H9 (cell line): Measurements from ENCODE around the gene SSTR5. TPM values are rescaled to one million over a fixed set of nuclear protein-coding genes. Genes with fewer than 3 reads are reported as not detected.

Source experiments
- DNase-seq: peaks from one replicate; pipeline ENCODE4 v3.0.0-alpha.2; 2017
- H2AFZ ChIP-seq: one replicate; pipeline ENCODE4 v1.6.1; 2013; ENCODE audit warnings: mild to moderate bottlenecking, low read length, control low read depth, moderate library complexity
- H2AK5ac ChIP-seq: 2 replicates; pipeline ENCODE4 v1.6.1; 2013; ENCODE audit warnings: low read length, control low read depth, mixed read lengths; ENCODE audit not compliant: insufficient read length
- H2BK120ac ChIP-seq: one replicate; pipeline ENCODE4 v1.6.1; 2013; ENCODE audit warnings: low read depth, mild to moderate bottlenecking, low read length, control low read depth, inconsistent platforms; ENCODE audit not compliant: poor library complexity, severe bottlenecking
- H2BK12ac ChIP-seq: 2 replicates; pipeline ENCODE4 v1.6.1; 2013; ENCODE audit warnings: low read length, control low read depth, mixed read lengths, low read depth; ENCODE audit not compliant: insufficient read length
- H2BK15ac ChIP-seq: 2 replicates; pipeline ENCODE4 v1.6.1; 2013; ENCODE audit warnings: low read depth, low read length, control low read depth
- H2BK20ac ChIP-seq: one replicate; pipeline ENCODE4 v1.6.1; 2013; ENCODE audit warnings: low read depth, mild to moderate bottlenecking, low read length, control low read depth, inconsistent platforms; ENCODE audit not compliant: poor library complexity, severe bottlenecking
- H2BK5ac ChIP-seq: 2 replicates; pipeline ENCODE4 v1.6.1; 2013; ENCODE audit warnings: low read length, control low read depth, mixed read lengths; ENCODE audit not compliant: insufficient read length
- H3K14ac ChIP-seq: 2 replicates; pipeline ENCODE4 v1.6.1; 2013; ENCODE audit warnings: low read length, control low read depth; ENCODE audit not compliant: insufficient read depth
- H3K18ac ChIP-seq: 2 replicates; pipeline ENCODE4 v1.6.1; 2013; ENCODE audit warnings: low read depth, mild to moderate bottlenecking, mixed read lengths, low read length, control low read depth; ENCODE audit not compliant: insufficient read length
- H3K23ac ChIP-seq: 2 replicates; pipeline ENCODE4 v1.6.1; 2013; ENCODE audit warnings: low read length, control low read depth, mixed read lengths, low read depth; ENCODE audit not compliant: insufficient read length
- H3K23me2 ChIP-seq: 2 replicates; pipeline ENCODE4 v1.6.1; 2013; ENCODE audit warnings: low read depth, mild to moderate bottlenecking, mixed read lengths, low read length, control low read depth; ENCODE audit not compliant: insufficient read length, poor library complexity, severe bottlenecking
- H3K27ac ChIP-seq: 2 replicates; pipeline ENCODE4 v1.5.1; 2013; ENCODE audit warnings: low read length, control low read depth, mixed read lengths, low read depth; ENCODE audit not compliant: insufficient read length
- H3K27me3 ChIP-seq: 2 replicates; pipeline ENCODE4 v1.6.1; 2013; ENCODE audit warnings: low read length, control low read depth, inconsistent platforms; ENCODE audit not compliant: insufficient read depth
- H3K4ac ChIP-seq: 2 replicates; pipeline ENCODE4 v1.6.1; 2013; ENCODE audit warnings: low read depth, mild to moderate bottlenecking, control low read depth, inconsistent platforms, low read length, moderate library complexity
- H3K4me1 ChIP-seq: 2 replicates; pipeline ENCODE4 v1.6.1; 2013; ENCODE audit warnings: low read length, control low read depth, inconsistent platforms; ENCODE audit not compliant: insufficient read depth
- H3K4me2 ChIP-seq: 2 replicates; pipeline ENCODE4 v1.6.1; 2013; ENCODE audit warnings: low read length, control low read depth, mixed read lengths; ENCODE audit not compliant: insufficient read length, insufficient read depth
- H3K56ac ChIP-seq: 2 replicates; pipeline ENCODE4 v1.6.1; 2013; ENCODE audit warnings: low read depth, mild to moderate bottlenecking, mixed read lengths, low read length, control low read depth; ENCODE audit not compliant: insufficient read length
- H3K79me1 ChIP-seq: 2 replicates; pipeline ENCODE4 v1.6.1; 2013; ENCODE audit warnings: low read depth, mild to moderate bottlenecking, moderate library complexity, low read length, control low read depth, inconsistent platforms; ENCODE audit not compliant: insufficient read depth, poor library complexity, severe bottlenecking
- H3K79me2 ChIP-seq: 2 replicates; pipeline ENCODE4 v1.6.1; 2013; ENCODE audit warnings: low read length, control low read depth, inconsistent platforms; ENCODE audit not compliant: insufficient read depth
- H3K9ac ChIP-seq: 2 replicates; pipeline ENCODE4 v1.6.1; 2013; ENCODE audit warnings: low read length, control low read depth, mixed read lengths; ENCODE audit not compliant: insufficient read length; ENCODE audit errors: extremely low read depth
- H3K9me3 ChIP-seq: one replicate; pipeline ENCODE4 v1.6.1; 2013; ENCODE audit warnings: low read depth, low read length, inconsistent platforms; ENCODE audit not compliant: control insufficient read depth
- H3T11ph ChIP-seq: one replicate; pipeline ENCODE4 v1.6.1; 2013; ENCODE audit warnings: mild to moderate bottlenecking, low read length, control low read depth, inconsistent platforms
- H4K20me1 ChIP-seq: one replicate; pipeline ENCODE4 v1.6.1; 2013; ENCODE audit not compliant: control insufficient read depth, insufficient read length, insufficient read depth
- H4K5ac ChIP-seq: 2 replicates; pipeline ENCODE4 v1.6.1; 2013; ENCODE audit warnings: low read depth, mild to moderate bottlenecking, mixed read lengths, low read length, control low read depth; ENCODE audit not compliant: insufficient read length
- H4K8ac ChIP-seq: replicated peaks from 2 replicates; pipeline ENCODE4 v1.6.1; 2013; ENCODE audit warnings: low read length, control low read depth, mixed read lengths, low read depth; ENCODE audit not compliant: insufficient read length
- H4K91ac ChIP-seq: 2 replicates; pipeline ENCODE4 v1.6.1; 2013; ENCODE audit warnings: low read depth, mild to moderate bottlenecking, moderate library complexity, mixed read lengths, low read length, control low read depth; ENCODE audit not compliant: insufficient read length
- H3K27ac Mint-ChIP-seq, 3 experiments: 2 replicates in 2 of 3; 3 replicates in 1 of 3; pipeline ENCODE4 v1.8.0; 2020 to 2021; ENCODE audit warnings: mixed read lengths in 3 of 3, mild to moderate bottlenecking in 1 of 3, moderate library complexity in 1 of 3
- H3K27me3 Mint-ChIP-seq: 2 replicates; pipeline ENCODE4 v1.8.0; 2021; ENCODE audit warnings: low read depth, mild to moderate bottlenecking, moderate library complexity, mixed read lengths
- H3K36me3 Mint-ChIP-seq, 3 experiments: 2 replicates in 2 of 3; 3 replicates in 1 of 3; pipeline ENCODE4 v1.8.0; 2020 to 2021; ENCODE audit warnings: low read depth in 3 of 3, mixed read lengths in 3 of 3; ENCODE audit not compliant: insufficient read depth in 1 of 3
- H3K4me1 Mint-ChIP-seq, 2 experiments: 2 replicates each; pipeline ENCODE4 v1.8.0; 2020; ENCODE audit warnings: mixed read lengths in 2 of 2
- H3K4me3 Mint-ChIP-seq, 2 experiments: 2 replicates in 1 of 2; 3 replicates in 1 of 2; pipeline ENCODE4 v1.8.0; 2020 to 2021; ENCODE audit warnings: mild to moderate bottlenecking in 2 of 2, mixed read lengths in 2 of 2, moderate library complexity in 1 of 2
- H3K9me3 Mint-ChIP-seq, 2 experiments: 2 replicates in 1 of 2; 3 replicates in 1 of 2; pipeline ENCODE4 v1.8.0; 2020; ENCODE audit warnings: mild to moderate bottlenecking in 2 of 2, mixed read lengths in 2 of 2, moderate library complexity in 1 of 2
- CTCF ChIP-seq: fragments of 200-600 bp; sonication (generic); conservative IDR thresholded peaks from 3 replicates; pipeline ENCODE4 v1.8.0; 2021; ENCODE audit warnings: antibody characterized with exemption, mild to moderate bottlenecking
- WGBS: extraction: QIAGEN DNeasy Blood & Tissue Kit; methylation state at CpG from one replicate; pipeline ENCODE4 v1.1.7; 2013; ENCODE audit warnings: missing lambda C conversion rate, low lambda C conversion rate, mixed read lengths; ENCODE audit not compliant: insufficient read length; ENCODE audit errors: extremely low coverage; 5-methylcytosine and 5-hydroxymethylcytosine counted together
- total RNA-seq: library from RNA; stranded (reverse); gene quantifications from 2 replicates; pipeline ENCODE4 v1.2.1, GENCODE V29; 2021

SSTR5 gene
- total RNA-seq, 1 experiment from 2014 or later, result 0.22 TPM

- Histone ChIP-seq H2BK5ac (no peak overlapping the region), H3K79me1 (no peaks in the 10 kb centered on the region), H3K23me2 (no peaks in the 10 kb centered on the region), H4K5ac (no peak overlapping the region), H3K4ac (no peak overlapping the region), H2BK20ac (no peak overlapping the region), H3K9me3 (no peaks in the 10 kb centered on the region), H3K56ac (no peak overlapping the region), H4K91ac (no peak overlapping the region), H2AFZ (no peak overlapping the region), H3K4me1 (no peaks in the 10 kb centered on the region), H2BK120ac (no peak overlapping the region), H3K27ac (no peak overlapping the region), H3K23ac (no peak overlapping the region), H3T11ph (no peak overlapping the region), H3K14ac (no peak overlapping the region), H4K8ac (no peak overlapping the region), H4K20me1 (no peaks in the 10 kb centered on the region), H3K18ac (no peak overlapping the region), H3K9ac (no peak overlapping the region), H3K27me3 (no peaks in the 10 kb centered on the region), H2AK5ac (no peak overlapping the region), H3K4me2 (no peak overlapping the region), H2BK12ac (no peak overlapping the region), H2BK15ac (no peak overlapping the region), H3K79me2 (no peaks in the 10 kb centered on the region)
- H3K4me1 Mint-ChIP-seq, result no peaks in the 10 kb centered on the region
- H3K36me3 Mint-ChIP-seq, result no peaks in the 10 kb centered on the region
- DNase-seq, result no peak
- no peak for TF ChIP-seq CTCF
- peaks cover 4% of the 10 kb centered on the region for H3K27me3 Mint-ChIP-seq
- H3K27ac Mint-ChIP-seq, result no peak overlapping the region; a peak in 1 of 7 replicates
- WGBS, result no CpG with 5 or more reads among the region's 35 CpGs
- no peak overlapping the region for H3K4me3 Mint-ChIP-seq
- H3K9me3 Mint-ChIP-seq, result no peaks in the 10 kb centered on the region
Observed at GRCh38 chr16:1026057-1026783, 46.3 kb upstream of the SSTR5 start.
